Kidney glomerular epithelial cell (primary cell): ENCODE data around the gene ZNF565.
A peak's percentile ranks its signal among the peaks of the same experiment; 100 is the strongest.
"Not testable (repeated sequence)": the region's sequence is repeated elsewhere in the genome, so short reads cannot be mapped to it uniquely, and the experiment has no call there.

ENCODE experiments used
- DNase-seq: peaks from one replicate; lab custom pipeline; 2025; lab: John Stamatoyannopoulos, UW

ZNF565 gene

DNA sequence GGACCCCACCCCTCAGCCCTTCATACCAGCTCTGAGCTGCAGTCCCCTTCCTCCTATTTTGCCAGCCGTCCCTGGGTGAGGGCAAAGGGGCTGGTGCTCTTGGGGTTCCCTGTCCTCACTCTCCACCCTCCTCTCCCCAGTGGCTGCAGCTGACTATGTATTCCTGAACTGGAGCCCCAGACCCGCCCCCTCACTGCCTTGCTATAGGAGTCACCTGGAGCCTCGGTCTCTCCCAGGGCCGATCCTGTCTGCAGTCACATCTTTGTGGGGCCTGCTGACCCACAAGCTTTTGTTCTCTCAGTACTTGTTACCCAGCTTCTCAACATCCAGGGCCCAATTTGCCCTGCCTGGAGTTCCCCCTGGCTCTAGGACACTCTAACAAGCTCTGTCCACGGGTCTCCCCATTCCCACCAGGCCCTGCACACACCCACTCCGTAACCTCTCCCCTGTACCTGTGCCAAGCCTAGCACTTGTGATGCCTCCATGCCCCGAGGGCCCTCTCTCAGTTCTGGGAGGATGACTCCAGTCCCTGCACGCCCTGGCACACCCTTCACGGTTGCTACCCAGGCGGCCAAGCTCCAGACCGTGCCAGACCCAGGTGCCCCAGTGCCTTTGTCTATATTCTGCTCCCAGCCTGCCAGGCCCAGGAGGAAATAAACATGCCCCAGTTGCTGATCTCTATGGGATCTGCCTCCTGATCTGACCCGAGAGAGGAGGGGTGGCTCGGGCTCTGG, 64.6 kb downstream of the ZNF565 start:
- DNase-seq = no peak

GRCh38 chr19:36144624-36145023, 69.8 kb downstream of the ZNF565 start:
- no peak for DNase-seq

GRCh38 chr19:36142496-36142895, 72.0 kb downstream of the ZNF565 start:
- no peak for DNase-seq

DNA sequence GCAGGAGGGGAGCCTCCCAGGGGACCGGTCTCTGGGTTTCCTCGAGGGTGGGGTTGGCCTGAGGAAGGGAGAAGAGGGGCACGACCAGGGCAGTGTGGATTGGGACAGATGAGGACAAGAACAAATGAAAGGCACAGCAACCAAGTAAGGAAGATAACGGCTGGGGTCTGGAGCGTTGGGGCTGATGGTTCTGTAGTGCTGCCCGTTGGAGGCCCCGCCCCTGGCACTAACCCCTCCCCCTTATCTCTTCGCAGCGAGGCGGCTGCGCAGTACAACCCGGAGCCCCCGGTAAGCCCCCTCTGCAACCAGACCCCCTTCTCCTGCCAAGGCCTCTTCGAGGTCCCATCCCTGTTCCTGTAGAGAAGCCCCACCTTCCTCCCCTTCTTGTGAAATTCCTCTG, 72.4 kb downstream of the ZNF565 start:
- DNase-seq = no peak

DNA sequence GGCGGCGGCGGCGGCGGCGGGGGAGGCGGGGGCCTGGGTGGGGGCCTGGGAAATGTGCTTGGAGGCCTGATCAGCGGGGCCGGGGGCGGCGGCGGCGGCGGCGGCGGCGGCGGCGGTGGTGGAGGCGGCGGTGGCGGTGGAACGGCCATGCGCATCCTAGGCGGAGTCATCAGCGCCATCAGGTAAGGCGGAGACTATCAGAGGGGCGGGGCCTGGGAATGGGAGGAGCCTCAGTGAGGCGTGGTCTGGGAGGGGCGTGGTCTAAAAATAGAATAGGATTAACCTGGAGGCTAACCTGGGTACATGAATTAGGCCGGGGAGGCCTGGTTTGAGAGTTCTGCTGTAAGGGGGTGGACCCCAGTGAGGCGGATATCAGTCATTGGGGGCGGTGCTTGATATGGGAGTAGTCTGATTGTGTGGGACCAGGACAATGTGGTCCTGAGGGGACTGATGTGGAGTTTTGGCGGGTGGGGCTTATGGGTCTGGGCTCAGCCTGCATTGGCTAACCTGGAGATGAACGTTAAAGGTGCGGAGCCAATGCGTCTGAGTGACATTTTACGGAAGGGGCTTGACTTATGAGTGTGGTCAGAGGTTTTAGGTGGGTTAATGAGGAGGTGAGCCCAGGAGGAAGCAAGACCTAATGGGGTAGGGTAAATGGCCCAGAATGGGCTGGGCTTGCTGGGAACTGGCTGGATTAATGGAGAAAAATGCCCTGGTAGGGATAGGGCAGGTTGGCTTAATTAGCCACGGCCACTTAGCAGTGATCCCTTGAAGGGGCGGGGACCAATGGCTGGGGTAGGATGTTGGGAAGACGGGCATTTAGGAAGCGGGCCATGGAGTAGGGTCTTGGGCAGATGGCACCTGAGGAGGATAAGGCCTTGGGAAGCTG, 73.2 kb downstream of the ZNF565 start:
- DNase-seq = peak; percentile 78

DNA sequence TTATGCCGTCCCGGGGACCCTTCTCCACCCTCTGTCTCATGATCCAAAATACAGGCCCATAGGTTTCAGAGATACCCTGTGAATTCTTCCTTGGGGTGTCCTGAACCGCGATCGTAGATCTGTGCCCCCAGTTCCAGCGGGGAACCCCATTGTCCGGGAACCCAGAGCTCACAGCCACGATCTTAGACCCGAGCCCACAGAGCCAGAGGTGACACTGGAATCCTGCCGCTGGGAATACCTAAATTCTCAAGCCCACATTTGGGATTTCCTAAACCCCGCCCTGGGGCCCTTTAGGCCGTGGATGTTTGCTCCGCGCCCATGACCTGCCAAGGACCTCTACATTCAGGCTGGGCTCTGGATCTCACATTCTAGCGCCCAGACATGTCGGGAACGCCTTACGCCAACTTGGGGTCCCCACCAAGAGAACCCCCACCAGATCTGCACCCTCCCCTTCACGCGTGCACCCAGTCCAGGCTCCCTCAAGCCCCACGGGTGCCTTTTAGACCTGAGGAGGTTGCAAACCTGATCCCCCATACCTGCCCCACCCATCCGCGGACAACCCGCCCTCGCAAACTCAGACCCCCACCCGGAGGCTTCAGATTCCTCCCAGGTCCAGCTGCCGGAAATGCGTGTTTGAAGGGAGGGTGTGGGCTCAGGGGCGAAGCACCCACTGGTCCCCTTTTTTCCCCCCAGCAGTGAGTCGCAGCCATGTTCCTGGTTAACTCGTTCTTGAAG, 74.0 kb downstream of the ZNF565 start:
- peak; percentile 38 for DNase-seq

- DNase-seq = peak; percentile 89
Measured at GRCh38 chr19:36139473-36140303, 74.8 kb downstream of the ZNF565 start, which contains the start of gene CAPNS1. Gene CAPNS1 (plus strand): TSS chr19:36140066. CDS start chr19:36141012, 946 bp downstream.

- DNase-seq = no peak
Measured at GRCh38 chr19:36139120-36139472, 75.4 kb downstream of the ZNF565 start.

GRCh38 chr19:36136964-36137686, 77.3 kb downstream of the ZNF565 start:
- peak; percentile 68 for DNase-seq

DNA sequence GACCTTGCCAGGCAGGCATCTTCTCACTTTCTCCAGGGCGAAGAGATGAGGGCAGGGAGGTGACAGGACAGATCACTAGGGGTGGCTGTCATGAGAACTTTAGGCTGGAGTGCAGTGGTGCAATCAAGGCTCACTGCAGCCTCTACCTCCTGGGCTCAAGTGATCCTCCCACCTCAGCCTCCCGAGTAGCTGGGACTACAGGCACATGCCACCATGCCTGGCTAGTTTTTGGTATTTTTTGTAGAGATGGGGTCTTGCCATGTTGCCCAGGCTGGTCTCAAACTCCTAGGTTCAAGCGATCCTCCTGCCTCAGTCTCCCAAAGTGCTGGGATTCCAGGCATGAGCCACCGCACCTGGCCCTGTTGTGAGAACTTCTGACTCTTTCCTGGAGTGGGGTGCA, 79.6 kb downstream of the ZNF565 start:
- DNase-seq = not testable (repeated sequence)
